ENCODE results near the gene SERAC1. TPM values are rescaled to one million over a fixed set of nuclear protein-coding genes. Genes with fewer than 3 reads are reported as not detected.
A peak's percentile ranks its signal among the peaks of the same experiment; 100 is the strongest.

The SERAC1 gene
- total and polyA plus RNA-seq, 2 of the 4 experiments (the other 2 are of a cell fraction): 7.7 to 15.6 TPM

DNA sequence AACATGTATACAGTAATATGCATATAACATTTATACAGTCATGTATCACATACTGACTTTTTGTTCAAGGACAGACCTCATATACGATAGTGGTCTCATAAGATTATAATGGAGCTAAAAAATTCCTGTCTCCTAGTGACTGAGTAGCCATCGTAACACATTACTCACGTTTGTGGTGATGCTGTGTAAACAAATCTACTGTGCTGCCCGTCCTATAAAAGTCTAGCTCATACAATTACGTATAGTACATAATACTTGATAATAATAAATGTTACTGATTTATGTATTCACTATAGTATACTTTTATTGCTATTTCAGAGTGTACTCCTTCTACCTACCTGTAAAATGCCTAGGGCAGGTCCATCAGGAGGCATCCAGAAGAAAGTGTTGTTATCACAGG, 17.4 kb downstream of the SERAC1 start:
- H3K4me3 ChIP-seq (ENCODE audit: insufficient read depth, low read depth, low read length): no peak overlapping the region
- H3K4me2 ChIP-seq (ENCODE audit: low read depth, low read length): no peak overlapping the region
- H2BK5ac ChIP-seq (ENCODE audit: low read depth, low read length, poor library complexity, severe bottlenecking): no peak overlapping the region
- H3K56ac ChIP-seq (ENCODE audit: extremely low read depth, insufficient read depth, low read length): no peak overlapping the region
- no peak overlapping the region for H2AK9ac ChIP-seq (replicated peaks; ENCODE audit: low read depth, low read length, poor library complexity)
- in situ Hi-C loops (cut with MboI; ENCODE audit: low sequenced_read_pairs): no loop called here
- H2BK120ac ChIP-seq (ENCODE audit: low read depth, low read length): no peak overlapping the region
- no peak overlapping the region for H3K27ac ChIP-seq (ENCODE audit: insufficient read depth, low read length)
- peaks cover 4% of the 10 kb centered on the region for H3K4me1 ChIP-seq (ENCODE audit: control insufficient read depth, insufficient read depth, low read length)
- H4K91ac ChIP-seq (ENCODE audit: insufficient read depth, low read depth, low read length): no peak overlapping the region
- H2BK20ac ChIP-seq (ENCODE audit: low read depth, low read length): no peak overlapping the region; the same call in 1 of the 2 replicates
- H3K18ac ChIP-seq (ENCODE audit: low read depth, low read length): no peak overlapping the region
- DNase-seq (peak; percentile 91), ATAC-seq (ENCODE audit: low read depth) (peak; percentile 86)
- CTCF ChIA-PET: no interaction called here
- peaks cover 3 to 12% of the 10 kb centered on the region in 2 experiments; a peak in 2 of 4 replicates for H3K79me1 ChIP-seq (ENCODE audit: low read depth in 1 of 2, low read length in 2 of 2)
- no peak overlapping the region for H4K8ac ChIP-seq (ENCODE audit: low read depth in 2 of 2, low read length in 2 of 2)
- no TSS peak for BruUV-seq (replicated peaks)
- peaks cover 7% of the 10 kb centered on the region for H3K36me3 ChIP-seq (ENCODE audit: control insufficient read depth, insufficient read depth, low read length)
- dilution Hi-C loops (cut with HindIII; ENCODE audit: low sequenced_read_pairs, unreplicated experiment): no loop called here
- no peak overlapping the region for H2AFZ ChIP-seq (replicated peaks; ENCODE audit: low read length, poor library complexity)
- H3K14ac ChIP-seq (replicated peaks; ENCODE audit: low read depth, low read length): no peak overlapping the region
- no CpG with 5 or more reads among the region's 5 CpGs for WGBS, 2 experiments (ENCODE audit: extremely low coverage in 2 of 2, insufficient read length in 1 of 2)
- H3K9me3 ChIP-seq (ENCODE audit: control insufficient read depth, insufficient read depth, low read length): no peaks in the 10 kb centered on the region
- peak overlapping the region; percentile 63; the same call in 1 of the 2 replicates for H3K23ac ChIP-seq (ENCODE audit: low read depth, low read length)
- POLR2A ChIA-PET (ENCODE audit: unreplicated experiment): no interaction called here
- TF ChIP-seq RAD21 (IDR thresholded peaks at IDR 0.05; ENCODE audit: low read length) (no peak), POLR2A (IDR thresholded peaks at IDR 0.05; ENCODE audit: low read depth, low read length) (no peak), MAZ (IDR thresholded peaks at IDR 0.05; ENCODE audit: borderline replicate concordance, low read depth, low read length) (no peak), NFE2L2 (IDR thresholded peaks at IDR 0.05; ENCODE audit: low read depth, low read length) (no peak), RCOR1 (IDR thresholded peaks at IDR 0.05; ENCODE audit: insufficient replicate concordance, low read length) (no peak), MAFK (IDR thresholded peaks at IDR 0.05; ENCODE audit: low read depth, low read length) (no peak), RFX5 (IDR thresholded peaks at IDR 0.05; ENCODE audit: low read depth, low read length) (peak; percentile 27; the same call in 1 of the 2 replicates), SMC3 (IDR thresholded peaks at IDR 0.05; ENCODE audit: low read depth, low read length) (no peak), CHD1 (IDR thresholded peaks at IDR 0.05; ENCODE audit: low read depth, low read length) (no peak), CEBPB (IDR thresholded peaks at IDR 0.05; ENCODE audit: low read depth, low read length) (no peak), MXI1 (IDR thresholded peaks at IDR 0.05; ENCODE audit: borderline replicate concordance, low read depth, low read length) (no peak), FOS (IDR thresholded peaks at IDR 0.05; ENCODE audit: low read depth, low read length) (peak; percentile 22; the same call in 1 of the 2 replicates), BHLHE40 (IDR thresholded peaks at IDR 0.05; ENCODE audit: low read depth, low read length) (peak; percentile 92)
- TF ChIP-seq, protein P1, sequence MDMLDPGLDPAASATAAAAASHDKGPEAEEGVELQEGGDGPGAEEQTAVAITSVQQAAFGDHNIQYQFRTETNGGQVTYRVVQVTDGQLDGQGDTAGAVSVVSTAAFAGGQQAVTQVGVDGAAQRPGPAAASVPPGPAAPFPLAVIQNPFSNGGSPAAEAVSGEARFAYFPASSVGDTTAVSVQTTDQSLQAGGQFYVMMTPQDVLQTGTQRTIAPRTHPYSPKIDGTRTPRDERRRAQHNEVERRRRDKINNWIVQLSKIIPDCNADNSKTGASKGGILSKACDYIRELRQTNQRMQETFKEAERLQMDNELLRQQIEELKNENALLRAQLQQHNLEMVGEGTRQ (IDR thresholded peaks at IDR 0.05; ENCODE audit: low read depth, low read length): no peak
- TF ChIP-seq, protein P2, sequence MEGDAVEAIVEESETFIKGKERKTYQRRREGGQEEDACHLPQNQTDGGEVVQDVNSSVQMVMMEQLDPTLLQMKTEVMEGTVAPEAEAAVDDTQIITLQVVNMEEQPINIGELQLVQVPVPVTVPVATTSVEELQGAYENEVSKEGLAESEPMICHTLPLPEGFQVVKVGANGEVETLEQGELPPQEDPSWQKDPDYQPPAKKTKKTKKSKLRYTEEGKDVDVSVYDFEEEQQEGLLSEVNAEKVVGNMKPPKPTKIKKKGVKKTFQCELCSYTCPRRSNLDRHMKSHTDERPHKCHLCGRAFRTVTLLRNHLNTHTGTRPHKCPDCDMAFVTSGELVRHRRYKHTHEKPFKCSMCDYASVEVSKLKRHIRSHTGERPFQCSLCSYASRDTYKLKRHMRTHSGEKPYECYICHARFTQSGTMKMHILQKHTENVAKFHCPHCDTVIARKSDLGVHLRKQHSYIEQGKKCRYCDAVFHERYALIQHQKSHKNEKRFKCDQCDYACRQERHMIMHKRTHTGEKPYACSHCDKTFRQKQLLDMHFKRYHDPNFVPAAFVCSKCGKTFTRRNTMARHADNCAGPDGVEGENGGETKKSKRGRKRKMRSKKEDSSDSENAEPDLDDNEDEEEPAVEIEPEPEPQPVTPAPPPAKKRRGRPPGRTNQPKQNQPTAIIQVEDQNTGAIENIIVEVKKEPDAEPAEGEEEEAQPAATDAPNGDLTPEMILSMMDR (conservative IDR thresholded peaks at IDR 0.05; ENCODE audit: low read depth, low read length): no peak
- TF ChIP-seq, protein P3, sequence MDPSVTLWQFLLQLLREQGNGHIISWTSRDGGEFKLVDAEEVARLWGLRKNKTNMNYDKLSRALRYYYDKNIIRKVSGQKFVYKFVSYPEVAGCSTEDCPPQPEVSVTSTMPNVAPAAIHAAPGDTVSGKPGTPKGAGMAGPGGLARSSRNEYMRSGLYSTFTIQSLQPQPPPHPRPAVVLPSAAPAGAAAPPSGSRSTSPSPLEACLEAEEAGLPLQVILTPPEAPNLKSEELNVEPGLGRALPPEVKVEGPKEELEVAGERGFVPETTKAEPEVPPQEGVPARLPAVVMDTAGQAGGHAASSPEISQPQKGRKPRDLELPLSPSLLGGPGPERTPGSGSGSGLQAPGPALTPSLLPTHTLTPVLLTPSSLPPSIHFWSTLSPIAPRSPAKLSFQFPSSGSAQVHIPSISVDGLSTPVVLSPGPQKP (IDR thresholded peaks at IDR 0.05; ENCODE audit: borderline replicate concordance, low read depth, low read length): no peak
- no peak overlapping the region for H4K5ac ChIP-seq (ENCODE audit: low read depth, low read length)
- no peak overlapping the region for H3K9ac ChIP-seq (ENCODE audit: low read depth, low read length)
- peak overlapping the region; percentile 59; the same call in 1 of the 2 replicates for H2AK5ac ChIP-seq (ENCODE audit: low read depth, low read length)
- H3K27me3 ChIP-seq (ENCODE audit: control insufficient read depth, insufficient read depth, low read length): no peaks in the 10 kb centered on the region
- H4K20me1 ChIP-seq (ENCODE audit: insufficient read depth, low read length): peaks cover 4% of the 10 kb centered on the region; the same call in 1 of the 2 replicates
- intact Hi-C loops (cut with micrococcal nuclease): no loop called here
- peaks cover 8% of the 10 kb centered on the region for H3K9me1 ChIP-seq (ENCODE audit: insufficient read depth, low read length)
- H2BK15ac ChIP-seq (ENCODE audit: low read depth, low read length): no peak overlapping the region; the same call in 2 of the 3 replicates
- H3K4ac ChIP-seq (ENCODE audit: low read depth, low read length): no peak overlapping the region; the same call in 1 of the 2 replicates

All from IMR-90 (cell line).